ENCODE data around the gene TMEM52. TPM values are rescaled to one million over a fixed set of nuclear protein-coding genes. Genes with fewer than 3 reads are reported as not detected.

The TMEM52 gene
- total and polyA plus RNA-seq, 2 of the 13 experiments (the other 11 are each of a cell fraction or from before 2014, with no cell fraction given) = 13.2 to 18.7 TPM

DNA sequence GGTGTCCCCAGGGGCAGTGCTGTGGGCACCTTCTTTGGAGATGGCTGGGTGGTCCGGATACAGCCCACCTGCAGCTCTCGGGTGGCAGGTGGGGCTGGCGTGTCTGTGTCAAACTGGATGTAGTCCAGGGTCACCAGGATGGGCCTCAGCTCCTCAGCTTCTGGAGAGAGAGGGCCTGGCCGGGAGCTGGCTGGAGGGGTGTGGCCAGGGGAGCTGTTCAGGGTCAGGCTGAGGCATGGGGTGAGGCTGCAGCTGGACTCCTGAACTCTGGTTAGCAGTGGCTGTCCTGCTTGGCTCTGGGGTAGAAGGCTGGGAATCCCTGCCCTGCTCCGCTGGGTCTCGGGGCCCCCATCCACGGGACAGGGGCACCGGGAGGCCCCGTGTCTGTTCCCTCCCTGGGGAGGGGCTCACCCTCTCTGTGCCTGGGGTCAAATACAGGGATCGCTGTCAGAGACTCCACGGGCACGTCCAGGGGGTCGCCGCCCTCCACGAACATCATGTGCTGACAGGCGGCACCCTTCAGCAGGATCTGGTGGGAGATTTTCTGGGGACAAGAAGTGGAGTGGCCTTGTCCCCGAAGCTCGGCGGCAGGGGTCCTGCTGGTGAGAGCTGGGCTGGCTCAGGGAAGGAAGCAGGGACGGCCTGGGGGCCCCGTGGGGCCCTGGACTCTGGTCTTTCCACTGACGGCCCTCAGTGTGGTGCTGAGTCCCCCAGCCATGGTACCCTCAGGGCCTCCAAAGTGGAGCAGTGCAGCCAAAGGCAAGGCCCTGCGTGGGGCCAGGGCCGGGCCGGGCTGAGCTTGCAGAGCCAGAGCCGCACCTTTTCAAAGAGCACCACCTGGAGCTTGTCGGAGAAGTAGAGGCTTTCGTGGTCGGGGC lies 4.1 kb upstream of the TMEM52 start (continued):
- TF ChIP-seq, protein P1, sequence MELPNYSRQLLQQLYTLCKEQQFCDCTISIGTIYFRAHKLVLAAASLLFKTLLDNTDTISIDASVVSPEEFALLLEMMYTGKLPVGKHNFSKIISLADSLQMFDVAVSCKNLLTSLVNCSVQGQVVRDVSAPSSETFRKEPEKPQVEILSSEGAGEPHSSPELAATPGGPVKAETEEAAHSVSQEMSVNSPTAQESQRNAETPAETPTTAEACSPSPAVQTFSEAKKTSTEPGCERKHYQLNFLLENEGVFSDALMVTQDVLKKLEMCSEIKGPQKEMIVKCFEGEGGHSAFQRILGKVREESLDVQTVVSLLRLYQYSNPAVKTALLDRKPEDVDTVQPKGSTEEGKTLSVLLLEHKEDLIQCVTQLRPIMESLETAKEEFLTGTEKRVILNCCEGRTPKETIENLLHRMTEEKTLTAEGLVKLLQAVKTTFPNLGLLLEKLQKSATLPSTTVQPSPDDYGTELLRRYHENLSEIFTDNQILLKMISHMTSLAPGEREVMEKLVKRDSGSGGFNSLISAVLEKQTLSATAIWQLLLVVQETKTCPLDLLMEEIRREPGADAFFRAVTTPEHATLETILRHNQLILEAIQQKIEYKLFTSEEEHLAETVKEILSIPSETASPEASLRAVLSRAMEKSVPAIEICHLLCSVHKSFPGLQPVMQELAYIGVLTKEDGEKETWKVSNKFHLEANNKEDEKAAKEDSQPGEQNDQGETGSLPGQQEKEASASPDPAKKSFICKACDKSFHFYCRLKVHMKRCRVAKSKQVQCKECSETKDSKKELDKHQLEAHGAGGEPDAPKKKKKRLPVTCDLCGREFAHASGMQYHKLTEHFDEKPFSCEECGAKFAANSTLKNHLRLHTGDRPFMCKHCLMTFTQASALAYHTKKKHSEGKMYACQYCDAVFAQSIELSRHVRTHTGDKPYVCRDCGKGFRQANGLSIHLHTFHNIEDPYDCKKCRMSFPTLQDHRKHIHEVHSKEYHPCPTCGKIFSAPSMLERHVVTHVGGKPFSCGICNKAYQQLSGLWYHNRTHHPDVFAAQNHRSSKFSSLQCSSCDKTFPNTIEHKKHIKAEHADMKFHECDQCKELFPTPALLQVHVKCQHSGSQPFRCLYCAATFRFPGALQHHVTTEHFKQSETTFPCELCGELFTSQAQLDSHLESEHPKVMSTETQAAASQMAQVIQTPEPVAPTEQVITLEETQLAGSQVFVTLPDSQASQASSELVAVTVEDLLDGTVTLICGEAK (IDR thresholded peaks at IDR 0.05) = no peak
- TF ChIP-seq, protein P1 (CRISPR knock-in tag; IDR thresholded peaks at IDR 0.05) = no peak
- TF ChIP-seq ZNF792 (CRISPR knock-in tag; IDR thresholded peaks at IDR 0.05) (peak; percentile 44; the same call in 1 of the 2 replicates), KAT7 (CRISPR knock-in tag; IDR thresholded peaks at IDR 0.05; ENCODE audit: borderline replicate concordance) (0 out of 2 replicates have a peak, but pooled peaks have one; percentile 36), ZNF788 (CRISPR knock-in tag; IDR thresholded peaks at IDR 0.05; ENCODE audit: borderline replicate concordance) (peak; percentile 49; the same call in 1 of the 2 replicates), ZMAT3 (CRISPR knock-in tag; conservative IDR thresholded peaks at IDR 0.05) (no peak), FOXP1 (IDR thresholded peaks at IDR 0.05) (no peak), FOXP1 (CRISPR knock-in tag; IDR thresholded peaks at IDR 0.05) (no peak), HCFC1 (IDR thresholded peaks at IDR 0.05; ENCODE audit: low read depth, low read length) (no peak), ZNF580 (CRISPR knock-in tag; IDR thresholded peaks at IDR 0.05; ENCODE audit: borderline replicate concordance, low read depth) (peak; percentile 66; the same call in 1 of the 2 replicates), PHF8 (CRISPR knock-in tag; IDR thresholded peaks at IDR 0.05) (peak; percentile 58), HINFP (CRISPR knock-in tag; IDR thresholded peaks at IDR 0.05; ENCODE audit: low read depth) (peak; percentile 24; the same call in 1 of the 2 replicates), ZSCAN25 (CRISPR knock-in tag; IDR thresholded peaks at IDR 0.05) (peak; percentile 92), GFI1 (CRISPR knock-in tag; IDR thresholded peaks at IDR 0.05; ENCODE audit: borderline replicate concordance) (peak; percentile 47; the same call in 1 of the 2 replicates), IKZF5 (CRISPR knock-in tag; IDR thresholded peaks at IDR 0.05) (no peak), ZNF10 (CRISPR knock-in tag; IDR thresholded peaks at IDR 0.05; ENCODE audit: borderline replicate concordance, low read depth) (no peak)
- TF ChIP-seq, protein P2, sequence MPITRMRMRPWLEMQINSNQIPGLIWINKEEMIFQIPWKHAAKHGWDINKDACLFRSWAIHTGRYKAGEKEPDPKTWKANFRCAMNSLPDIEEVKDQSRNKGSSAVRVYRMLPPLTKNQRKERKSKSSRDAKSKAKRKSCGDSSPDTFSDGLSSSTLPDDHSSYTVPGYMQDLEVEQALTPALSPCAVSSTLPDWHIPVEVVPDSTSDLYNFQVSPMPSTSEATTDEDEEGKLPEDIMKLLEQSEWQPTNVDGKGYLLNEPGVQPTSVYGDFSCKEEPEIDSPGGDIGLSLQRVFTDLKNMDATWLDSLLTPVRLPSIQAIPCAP (CRISPR knock-in tag; IDR thresholded peaks at IDR 0.05; ENCODE audit: low read depth) = no peak
